Right cardiac atrium (tissue), 5 donors: ENCODE data around the gene UBE2E1. TPM values are rescaled to one million over a fixed set of nuclear protein-coding genes. Genes with fewer than 3 reads are reported as not detected.
A peak's percentile ranks its signal among the peaks of the same experiment; 100 is the strongest.

Source experiments
- ATAC-seq, 2 donors: fragments of 200-7000 bp; cut with Tn5 transposase; one replicate each; pipeline versions ENCODE4 v1.8.0 to v1.9.1; 2020; ENCODE audit warnings: moderate library complexity in 2 of 2, mild to moderate bottlenecking in 1 of 2
- DNase-seq, 3 donors: peaks; one replicate each; pipeline ENCODE4 v3.0.0-alpha.2; 2020
- H3K27ac ChIP-seq: one replicate; pipeline ENCODE4 v1.5.1; 2013; ENCODE audit warnings: mild to moderate bottlenecking, low read length, control low read depth, moderate library complexity
- H3K27me3 ChIP-seq: one replicate; pipeline ENCODE4 v1.6.1; 2013; ENCODE audit not compliant: control insufficient read depth, insufficient read depth
- H3K4me1 ChIP-seq: one replicate; pipeline ENCODE4 v1.6.1; 2013; ENCODE audit warnings: low read length; ENCODE audit not compliant: control insufficient read depth, insufficient read depth
- H3K4me3 ChIP-seq: one replicate; pipeline ENCODE4 v1.5.1; 2013; ENCODE audit warnings: low read length, control low read depth
- H3K9me3 ChIP-seq: one replicate; pipeline ENCODE4 v1.6.1; 2013; ENCODE audit warnings: low read length; ENCODE audit not compliant: control insufficient read depth
- WGBS: extraction: QIAGEN DNeasy Blood & Tissue Kit; methylation state at CpG from one replicate; pipeline ENCODE4 v1.1.7; 2013; 5-methylcytosine and 5-hydroxymethylcytosine counted together
- intact Hi-C, 4 donors: fragments of 100-400 bp; cut with DNase I; formaldehyde crosslinking; loops; one replicate each; pipeline versions ENCODE4 v1.11.0 to v1.14.0; 2022 to 2023
- polyA plus RNA-seq: library from polyadenylated mRNA; stranded (reverse); fragments of 200-250 nt; gene quantifications from one replicate; pipeline ENCODE4 v1.2.3, GENCODE V29; 2013
- total RNA-seq, 4 donors: library from RNA; stranded (reverse); fragmentation: NEBNext Ultra II Directional; extraction: Animal tissue kit (Norgen Biotek cat#: 25700); gene quantifications; one replicate each; pipeline ENCODE4 v1.2.1, GENCODE V29; 2021
- donor health status: healthy with polysubstance abuse.
- donor health status: DM: no; HTN: yes; CAD: no.
- donor health status: DM: no; HTN: no; CAD: no.
- donor health status: DM: no; HTN: yes; CAD: no; lungs with severe emphysema.
- donor health status: DM: yes; HTN: yes; CAD: no.

The UBE2E1 gene
- total and polyA plus RNA-seq, 5 donors: 47.9 to 64.4 (median 51.8) TPM

- no peak for ATAC-seq
- intact Hi-C loops: no loop called here
- Histone ChIP-seq H3K9me3 (no peaks in the 10 kb centered on the region), H3K27ac (no peak overlapping the region), H3K27me3 (no peaks in the 10 kb centered on the region), H3K4me1 (no peaks in the 10 kb centered on the region), H3K4me3 (no peak overlapping the region)
- WGBS: 84% methylated on average over 2 of the region's 2 CpGs
- DNase-seq: no peak
Measured at GRCh38 chr3:23796518-23796917, 9.2 kb upstream of the UBE2E1 start.

GRCh38 chr3:23797491-23797890 is 8.3 kb upstream of the UBE2E1 start:
- no peaks in the 10 kb centered on the region for H3K4me1 ChIP-seq
- H3K9me3 ChIP-seq: no peaks in the 10 kb centered on the region
- H3K27ac ChIP-seq: no peak overlapping the region
- no peak for ATAC-seq
- 82% methylated on average over 4 of the region's 4 CpGs for WGBS
- no peak for DNase-seq
- intact Hi-C loops: no loop called here
- H3K27me3 ChIP-seq: no peaks in the 10 kb centered on the region
- no peak overlapping the region for H3K4me3 ChIP-seq

DNA sequence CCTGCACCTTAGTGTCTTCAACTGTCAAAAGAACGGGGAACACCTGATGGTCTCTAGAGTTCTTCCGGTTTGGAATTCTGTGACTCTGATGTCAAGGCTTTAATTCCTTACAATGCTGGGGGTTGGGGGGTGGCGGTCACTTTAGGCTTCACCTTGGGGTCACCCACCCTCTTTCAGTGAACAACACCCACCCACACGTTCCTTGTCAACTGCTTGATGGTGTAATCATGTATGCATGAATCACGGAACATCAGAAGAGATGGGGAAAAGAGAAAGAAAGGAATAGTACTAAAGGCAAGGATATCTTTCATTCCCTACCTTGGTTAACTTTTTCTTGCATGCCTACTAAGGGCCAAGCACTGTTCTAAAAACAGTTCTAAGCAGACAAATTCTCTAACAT is 7.3 kb upstream of the UBE2E1 start:
- H3K27me3 ChIP-seq: no peaks in the 10 kb centered on the region
- no peak overlapping the region for H3K27ac ChIP-seq
- 89% methylated on average over 5 of the region's 5 CpGs for WGBS
- H3K9me3 ChIP-seq: no peaks in the 10 kb centered on the region
- intact Hi-C loops: no loop called here
- ATAC-seq (no peak), DNase-seq (no peak)
- H3K4me3 ChIP-seq: no peak overlapping the region
- H3K4me1 ChIP-seq: no peaks in the 10 kb centered on the region

DNA sequence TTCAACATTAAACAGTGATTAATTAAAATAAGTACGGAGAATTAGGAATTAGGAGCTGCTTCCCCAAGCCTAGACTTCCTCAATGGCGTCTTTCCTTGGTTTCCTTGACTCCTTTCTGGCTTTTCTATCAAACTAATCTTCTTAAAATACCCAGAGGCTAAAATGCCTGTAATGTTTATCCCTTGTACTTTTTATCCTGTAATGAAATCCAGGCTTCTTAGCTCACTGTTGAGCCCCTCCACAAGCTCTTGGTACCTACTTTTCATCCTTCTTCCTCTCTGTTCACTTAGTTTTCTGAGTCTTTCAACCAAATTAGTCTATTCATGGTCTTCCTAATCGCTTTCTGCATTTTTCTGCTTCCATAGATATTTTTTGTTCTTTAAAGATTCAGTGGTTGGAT is 6.9 kb upstream of the UBE2E1 start:
- H3K9me3 ChIP-seq: no peaks in the 10 kb centered on the region
- ATAC-seq (no peak), DNase-seq (no peak)
- H3K4me3 ChIP-seq: no peak overlapping the region
- 88% methylated on average over 3 of the region's 3 CpGs for WGBS
- no peak overlapping the region for H3K27ac ChIP-seq
- H3K4me1 ChIP-seq: no peaks in the 10 kb centered on the region
- intact Hi-C loops: no loop called here
- H3K27me3 ChIP-seq: no peaks in the 10 kb centered on the region

DNA sequence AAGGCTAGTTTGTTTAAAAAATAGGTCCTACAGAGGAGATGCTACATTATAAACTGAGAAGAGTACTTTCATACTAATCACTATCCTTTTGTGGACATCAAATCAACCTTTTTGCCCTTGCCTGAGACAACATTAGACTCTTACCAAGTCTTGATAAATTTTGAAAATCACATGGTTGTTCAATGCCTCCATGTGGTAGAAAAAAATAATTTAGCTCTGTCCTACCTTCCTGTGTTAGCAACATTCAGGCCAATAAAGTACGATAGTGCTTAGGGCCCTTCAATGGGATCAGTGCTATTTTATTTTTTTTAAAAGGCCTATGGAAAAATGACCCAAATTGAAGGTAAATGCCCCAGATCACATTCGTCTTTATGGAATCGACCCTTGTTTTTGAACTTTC is 5.0 kb upstream of the UBE2E1 start:
- DNase-seq (no peak), ATAC-seq (peak; percentile 66 to 75)
- Histone ChIP-seq H3K9me3 (no peaks in the 10 kb centered on the region), H3K4me1 (no peaks in the 10 kb centered on the region), H3K27ac (no peak overlapping the region), H3K27me3 (no peaks in the 10 kb centered on the region), H3K4me3 (no peak overlapping the region)
- intact Hi-C loops: loop anchor here in 1 of 4 donors (10.0 kb wide), 1 partner anchor 596 kb away; the partner anchor contains the start of gene UBE2E2
- whole genome bisulfite sequencing: 55% methylated on average over 3 of the region's 3 CpGs

DNA sequence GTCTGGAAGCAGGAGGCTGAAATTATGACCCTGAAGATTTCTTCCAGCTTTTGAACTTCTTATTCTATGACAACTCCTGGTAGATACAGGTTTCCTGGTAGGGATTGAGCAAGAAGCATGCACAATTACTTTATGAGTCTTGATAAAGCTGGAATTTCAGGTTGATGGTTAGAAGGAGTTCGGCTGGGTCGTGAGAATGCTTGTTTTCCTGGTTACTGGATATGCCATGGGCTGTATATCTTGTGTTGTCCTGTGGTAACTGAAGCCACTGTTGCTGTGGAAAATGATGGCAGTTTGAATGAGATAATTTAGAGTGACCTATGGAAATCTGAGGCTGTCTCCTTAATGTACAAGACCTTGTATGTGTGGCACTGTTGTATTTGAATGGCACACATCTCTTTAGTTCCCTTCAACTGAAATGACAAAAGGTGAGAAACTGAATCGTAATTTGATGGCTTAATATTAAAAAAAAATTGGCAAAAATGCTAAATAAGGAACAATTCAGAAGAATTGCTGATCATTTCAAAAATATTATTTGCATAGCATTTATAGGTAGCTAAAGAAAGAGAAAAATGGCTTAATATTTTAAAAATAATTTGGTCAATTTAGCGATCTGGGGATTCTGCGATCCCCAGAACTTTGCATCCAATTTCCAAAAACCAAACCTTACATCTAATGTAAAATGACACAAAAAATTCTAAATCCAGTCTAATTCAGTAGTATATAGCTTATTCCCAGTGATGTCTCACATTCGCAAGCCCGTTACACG is 1.1 kb upstream of the UBE2E1 start:
- no peaks in the 10 kb centered on the region for H3K27me3 ChIP-seq
- no peak overlapping the region for H3K27ac ChIP-seq
- no peak overlapping the region for H3K4me3 ChIP-seq
- H3K9me3 ChIP-seq: no peaks in the 10 kb centered on the region
- H3K4me1 ChIP-seq: no peaks in the 10 kb centered on the region
- intact Hi-C loops: loop anchor here in 1 of 4 donors (10.0 kb wide), 1 partner anchor 600 kb away; the partner anchor contains the start of gene UBE2E2
- no peak for ATAC-seq
- no peak for DNase-seq
- 83% methylated on average over 8 of the region's 8 CpGs for WGBS

DNA sequence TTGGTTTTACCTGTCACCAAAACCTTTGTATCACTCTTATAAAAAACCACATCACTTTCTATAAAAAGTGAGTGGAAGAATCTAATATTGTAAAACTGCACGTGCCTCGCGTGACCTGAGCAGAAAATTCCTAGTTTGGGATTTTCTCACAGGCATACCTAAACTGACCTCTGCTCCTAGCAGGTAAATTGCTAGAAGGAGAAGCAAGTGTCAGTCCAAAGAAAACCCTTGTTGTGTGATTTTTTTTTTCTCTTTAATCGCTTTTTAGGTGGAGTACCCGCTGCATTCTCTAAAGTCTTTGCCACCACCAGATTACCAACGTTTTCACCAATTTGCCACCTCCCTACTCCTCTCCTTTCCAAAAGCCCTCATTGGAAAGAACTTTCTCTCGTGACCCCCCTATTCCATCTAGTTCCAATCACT is 534 bp upstream of the UBE2E1 start:
- intact Hi-C loops: loop anchor here in 1 of 4 donors (10.0 kb wide), 1 partner anchor 600 kb away; the partner anchor contains the start of gene UBE2E2
- Histone ChIP-seq H3K4me3 (peak overlapping the region; percentile 100), H3K27ac (no peak overlapping the region), H3K27me3 (no peaks in the 10 kb centered on the region), H3K9me3 (no peaks in the 10 kb centered on the region), H3K4me1 (no peaks in the 10 kb centered on the region)
- no peak for ATAC-seq
- DNase-seq: no peak
- WGBS: 46% methylated on average over 7 of the region's 7 CpGs

- peak overlapping the region; percentile 74 for H3K27ac ChIP-seq
- DNase-seq: peak; percentile 33 to 76 (median 75)
- H3K27me3 ChIP-seq: no peaks in the 10 kb centered on the region
- no peaks in the 10 kb centered on the region for H3K9me3 ChIP-seq
- intact Hi-C loops: loop anchor here in 1 of 4 donors (10.0 kb wide), 1 partner anchor 602 kb away; the partner anchor contains the start of gene UBE2E2
- H3K4me3 ChIP-seq: peak overlapping the region; percentile 100
- peak; percentile 27 to 49 for ATAC-seq
- under 1% methylated on average over 71 of the region's 71 CpGs for WGBS
- no peaks in the 10 kb centered on the region for H3K4me1 ChIP-seq
Measured at GRCh38 chr3:23806534-23807423, 1.0 kb downstream of the UBE2E1 start.

DNA sequence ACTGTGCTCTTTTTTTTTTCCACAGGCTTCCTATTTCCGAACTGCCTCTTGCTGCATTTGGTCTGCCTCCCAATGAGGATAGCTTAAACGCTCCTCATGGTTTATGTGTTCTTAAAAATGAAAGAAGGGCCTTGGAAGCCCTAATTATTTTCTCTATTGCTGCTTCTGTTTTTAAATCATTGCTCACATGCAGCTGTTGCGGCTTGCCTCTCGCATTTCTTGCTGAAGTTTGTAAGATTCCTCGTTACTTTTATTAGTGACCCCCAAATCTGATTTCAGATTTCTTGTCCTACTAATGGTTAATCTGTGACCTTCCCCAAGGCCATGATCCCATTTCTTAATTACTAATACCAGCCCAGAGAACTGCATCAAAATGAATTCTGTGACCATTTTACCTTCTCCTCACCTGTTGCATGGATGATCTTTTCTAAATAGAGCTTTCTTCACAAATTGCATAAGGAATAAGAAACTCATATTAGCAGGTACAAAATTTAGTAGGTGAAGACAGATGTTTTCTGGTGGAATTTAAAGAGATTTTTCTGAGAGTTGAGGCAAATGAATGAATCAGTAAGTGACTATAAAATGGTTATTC is 1.8 kb downstream of the UBE2E1 start:
- no peaks in the 10 kb centered on the region for H3K4me1 ChIP-seq
- no peak for DNase-seq

GRCh38 chr3:23808525-23808924 is 2.8 kb downstream of the UBE2E1 start:
- no peaks in the 10 kb centered on the region for H3K9me3 ChIP-seq
- intact Hi-C loops: loop anchor here in 1 of 4 donors (10.0 kb wide), 1 partner anchor 604 kb away; the partner anchor contains the start of gene UBE2E2
- ATAC-seq: peak in 1 of 2 donors; percentile 45
- H3K27me3 ChIP-seq: no peaks in the 10 kb centered on the region
- no peaks in the 10 kb centered on the region for H3K4me1 ChIP-seq
- H3K4me3 ChIP-seq: no peak overlapping the region
- 59% methylated on average over 5 of the region's 5 CpGs for WGBS
- DNase-seq: no peak
- H3K27ac ChIP-seq: no peak overlapping the region

More for the DNA sequence above, 1.8 kb downstream of the UBE2E1 start:
- intact Hi-C loops: loop anchor here in 1 of 4 donors (10.0 kb wide), 1 partner anchor 603 kb away; the partner anchor contains the start of gene UBE2E2
- peak; percentile 25 to 35 for ATAC-seq
- peak overlapping the region; percentile 74 for H3K27ac ChIP-seq
- peak overlapping the region; percentile 100 for H3K4me3 ChIP-seq
- no peaks in the 10 kb centered on the region for H3K9me3 ChIP-seq
- no peaks in the 10 kb centered on the region for H3K27me3 ChIP-seq
- 28% methylated on average over 5 of the region's 5 CpGs for WGBS
